Activated T-cell treated with anti-CD3 and anti-CD28 coated beads for 24 hours (primary cell): ENCODE data around the gene SMARCC2.

ENCODE experiments used
- DNase-seq: peaks from one replicate; pipeline ENCODE4 v3.0.0-alpha.2; 2020; ENCODE audit warnings: low read depth

Gene SMARCC2

GRCh38 chr12:56152132-56152755 is 37.0 kb downstream of the SMARCC2 start, which contains the start of gene MYL6B:
Gene MYL6B, plus strand, starts transcription at chr12:56152587. Its CDS starts 1,332 bp downstream, at chr12:56153919.
- DNase-seq = peak; percentile 91

- peak; percentile 55 for DNase-seq
Observed at GRCh38 chr12:56151672-56152131, 37.6 kb downstream of the SMARCC2 start.

DNA sequence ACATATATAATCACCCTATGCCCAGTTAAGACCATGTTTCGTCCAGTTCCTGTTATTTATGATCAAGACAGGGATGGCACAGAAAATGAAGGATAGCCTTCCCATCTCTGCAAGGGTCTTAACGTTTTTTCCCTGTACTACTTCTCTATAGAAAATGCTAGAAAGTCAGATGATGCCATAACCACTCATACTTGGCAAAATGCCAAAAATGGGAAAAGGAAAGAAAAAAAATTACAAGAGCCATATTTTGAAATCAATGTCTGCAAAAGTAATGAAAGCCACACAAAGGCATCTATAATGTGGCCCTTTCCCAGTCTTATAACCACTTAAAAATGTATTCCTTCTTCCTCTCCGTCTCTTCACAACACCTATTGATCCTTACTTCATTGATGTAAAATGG is 38.7 kb downstream of the SMARCC2 start:
- DNase-seq = no peak

DNA sequence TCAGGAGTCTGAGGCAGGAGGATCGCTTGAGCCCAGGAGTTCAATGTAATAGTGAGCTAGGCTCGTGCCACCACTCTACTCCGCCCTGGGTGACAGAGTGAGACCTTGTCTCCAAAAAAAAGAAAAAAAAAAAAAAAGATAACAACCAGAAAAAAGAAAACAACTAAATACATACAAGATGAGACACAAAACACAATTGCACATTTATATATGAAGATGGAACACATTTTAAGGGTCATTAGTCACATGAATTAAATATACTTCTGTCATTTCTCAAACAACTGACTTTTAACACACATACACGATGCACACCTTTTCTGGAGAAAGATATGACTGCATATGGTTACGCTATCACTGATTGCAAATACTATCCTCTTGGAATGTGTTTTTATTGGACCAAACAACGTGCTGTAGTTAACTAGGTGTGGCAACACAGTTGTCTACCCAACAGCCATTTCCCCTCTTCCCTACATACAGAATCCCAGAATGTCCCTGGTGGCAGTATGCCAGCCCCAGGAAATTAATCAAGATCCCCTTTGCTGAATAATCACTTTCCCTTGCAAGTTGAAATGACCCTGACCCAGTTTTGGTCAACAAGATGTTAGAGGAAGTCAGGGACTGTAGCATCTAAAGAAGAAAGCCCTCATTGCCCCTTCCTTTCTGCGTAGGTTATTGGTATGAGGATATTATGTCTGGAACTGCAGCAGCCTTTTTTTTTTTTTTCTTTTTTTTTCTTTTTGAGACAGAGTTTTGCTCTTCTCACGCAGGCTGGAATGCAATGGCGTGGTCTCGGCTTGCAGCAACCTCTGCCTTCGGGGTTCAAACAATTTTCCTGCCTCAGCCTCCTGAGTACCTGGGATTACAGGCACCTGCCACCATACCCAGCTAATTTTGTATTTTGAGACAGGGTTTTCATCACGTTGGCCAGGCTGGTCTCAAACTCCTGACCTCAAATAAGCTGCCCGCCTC is 42.5 kb downstream of the SMARCC2 start:
- no peak for DNase-seq

DNA sequence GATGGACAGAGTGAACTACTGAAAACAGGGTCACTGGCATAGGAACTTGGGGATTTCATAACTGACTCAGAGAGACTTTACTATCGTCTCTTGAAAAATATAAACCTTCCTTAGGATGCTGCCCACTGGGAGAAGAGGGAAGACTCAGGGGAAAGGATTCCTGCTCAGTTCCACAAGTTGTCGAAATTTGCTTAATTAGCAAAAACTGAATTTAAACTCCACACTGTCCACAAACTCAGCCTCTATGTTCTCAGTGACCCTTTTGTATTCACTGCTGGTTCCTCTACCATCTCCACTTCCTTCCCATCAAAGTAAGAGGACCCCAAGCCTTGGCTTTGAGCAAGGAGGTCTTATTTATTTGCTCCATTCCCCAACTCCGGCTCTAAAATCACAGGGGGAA is 44.1 kb downstream of the SMARCC2 start:
- DNase-seq = no peak

GRCh38 chr12:56143870-56144269 is 45.4 kb downstream of the SMARCC2 start:
- no peak for DNase-seq

- no peak for DNase-seq
Observed at GRCh38 chr12:56143217-56143616, 46.1 kb downstream of the SMARCC2 start.

- no peak for DNase-seq
Observed at GRCh38 chr12:56141946-56142784, 47.1 kb downstream of the SMARCC2 start.

DNA sequence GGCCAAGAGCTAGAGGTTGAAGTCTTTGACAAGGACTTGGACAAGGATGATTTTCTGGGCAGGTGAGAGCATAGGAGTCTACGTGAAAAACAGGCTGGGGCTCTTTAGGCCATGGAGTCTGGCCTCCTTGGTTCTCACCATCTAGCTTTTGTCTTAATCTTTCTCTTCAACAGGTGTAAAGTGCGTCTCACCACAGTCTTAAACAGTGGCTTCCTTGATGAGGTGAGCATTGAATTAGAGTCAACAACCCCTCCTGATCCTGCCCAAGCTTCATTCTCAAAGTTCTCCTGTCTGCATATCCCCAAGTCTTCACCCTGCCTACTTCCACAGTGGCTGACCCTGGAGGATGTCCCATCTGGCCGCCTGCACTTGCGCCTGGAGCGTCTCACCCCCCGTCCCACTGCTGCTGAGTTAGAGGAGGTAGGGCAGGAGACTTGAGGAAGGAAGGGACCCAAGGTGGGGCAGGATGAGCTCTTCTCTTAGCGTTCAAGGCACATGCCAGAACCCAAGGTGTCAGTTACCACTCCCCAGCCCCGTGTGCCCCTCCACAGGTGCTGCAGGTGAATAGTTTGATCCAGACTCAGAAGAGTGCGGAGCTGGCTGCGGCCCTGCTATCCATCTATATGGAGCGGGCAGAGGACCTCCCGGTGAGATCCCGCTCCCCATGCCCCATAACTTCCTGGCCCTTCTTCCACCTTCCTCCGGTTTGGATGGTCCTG is 51.3 kb downstream of the SMARCC2 start:
- DNase-seq = no peak

- no peak for DNase-seq
Observed at GRCh38 chr12:56134897-56135296, 54.4 kb downstream of the SMARCC2 start.

DNA sequence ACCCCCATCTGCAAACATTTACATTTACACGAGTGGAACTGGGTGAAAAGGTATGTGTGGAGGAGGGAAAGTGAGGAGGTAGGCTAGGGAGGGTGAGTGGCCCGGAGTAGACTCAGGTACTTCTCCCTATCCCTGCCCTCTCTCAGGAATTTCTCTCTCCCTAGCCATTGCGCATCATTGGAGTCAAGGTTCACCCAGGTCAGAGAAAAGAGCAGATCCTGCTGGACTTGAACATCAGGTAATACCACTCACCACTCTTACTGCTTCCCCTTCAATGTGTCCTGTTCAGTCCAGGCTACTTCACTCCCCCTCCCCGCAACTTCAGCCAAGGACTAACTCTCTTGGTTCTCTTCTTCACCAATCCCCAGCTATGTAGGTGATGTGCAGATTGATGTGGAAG is 58.4 kb downstream of the SMARCC2 start:
- DNase-seq = no peak

GRCh38 chr12:56129942-56130495 is 59.3 kb downstream of the SMARCC2 start:
- DNase-seq = no peak

DNA sequence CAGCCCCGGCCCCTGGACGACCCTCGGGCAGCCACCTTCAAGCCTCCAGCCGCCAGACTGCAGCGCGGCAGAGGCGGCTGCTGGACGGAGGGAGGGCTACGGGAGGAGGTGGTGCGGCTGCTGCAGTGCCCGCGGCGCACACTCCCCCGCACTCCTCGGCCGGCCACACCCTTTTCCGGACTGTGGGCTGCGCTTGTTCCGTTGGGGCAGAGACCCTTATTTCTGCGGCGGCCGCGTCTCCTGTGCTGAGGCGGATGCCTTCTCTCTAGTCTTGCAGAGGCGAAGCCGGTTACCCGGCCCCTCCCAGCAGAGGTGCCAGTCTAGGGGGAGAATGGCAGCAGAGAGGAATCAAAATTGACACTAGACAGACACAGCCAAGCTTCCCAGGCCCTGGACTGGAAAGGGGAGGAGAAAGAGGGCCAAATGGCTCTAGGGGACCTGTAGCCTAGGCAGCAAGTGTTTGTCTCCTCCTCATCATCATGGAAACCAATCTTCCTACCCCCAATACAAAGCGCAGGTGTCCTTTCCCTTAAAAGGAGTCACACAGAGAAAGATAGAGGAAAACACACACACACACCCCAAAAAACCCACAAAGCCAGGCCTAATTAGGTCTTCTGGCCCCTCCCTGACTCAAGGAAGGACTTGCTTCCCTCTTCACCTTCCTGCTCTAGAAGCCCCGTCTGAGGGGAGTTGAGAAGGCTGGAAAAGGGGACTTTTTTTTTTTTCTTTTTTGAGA is 59.9 kb downstream of the SMARCC2 start:
- peak; percentile 49 for DNase-seq

DNA sequence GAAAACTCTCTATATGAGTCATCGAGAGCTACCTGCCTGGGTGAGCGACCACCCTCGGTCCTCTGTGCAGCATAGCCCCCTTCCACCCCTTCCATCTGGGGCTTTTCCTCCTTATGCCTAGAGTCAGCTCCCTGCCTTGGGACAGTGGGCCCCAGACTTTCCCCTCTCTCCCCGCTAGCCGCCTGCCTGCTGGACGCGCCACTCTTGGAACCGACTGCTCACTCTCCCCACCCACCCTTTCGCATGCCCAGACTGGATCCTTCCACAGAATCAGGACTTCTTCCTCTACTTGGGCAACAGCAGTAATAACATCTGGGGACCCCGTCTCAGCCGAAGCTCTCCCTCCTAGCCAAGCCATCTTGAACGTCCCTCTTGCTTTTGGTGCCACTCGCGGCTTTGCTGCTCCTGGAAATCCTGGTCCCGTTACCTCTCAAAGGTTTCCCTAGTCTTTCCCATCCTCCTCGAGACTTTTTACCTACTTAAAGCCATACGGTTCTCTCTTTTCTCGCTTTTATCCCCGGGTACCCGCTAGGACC is 60.5 kb downstream of the SMARCC2 start:
- no peak for DNase-seq

- peak; percentile 95 for DNase-seq
Observed at GRCh38 chr12:56127888-56128669, 61.2 kb downstream of the SMARCC2 start, which contains the start of gene ESYT1. Gene ESYT1, plus strand, starts transcription at chr12:56128267. Its CDS starts 53 bp downstream, at chr12:56128320.

- DNase-seq = no peak
Observed at GRCh38 chr12:56127485-56127887, 61.8 kb downstream of the SMARCC2 start.

GRCh38 chr12:56126732-56127239 is 62.5 kb downstream of the SMARCC2 start:
- DNase-seq = no peak

DNA sequence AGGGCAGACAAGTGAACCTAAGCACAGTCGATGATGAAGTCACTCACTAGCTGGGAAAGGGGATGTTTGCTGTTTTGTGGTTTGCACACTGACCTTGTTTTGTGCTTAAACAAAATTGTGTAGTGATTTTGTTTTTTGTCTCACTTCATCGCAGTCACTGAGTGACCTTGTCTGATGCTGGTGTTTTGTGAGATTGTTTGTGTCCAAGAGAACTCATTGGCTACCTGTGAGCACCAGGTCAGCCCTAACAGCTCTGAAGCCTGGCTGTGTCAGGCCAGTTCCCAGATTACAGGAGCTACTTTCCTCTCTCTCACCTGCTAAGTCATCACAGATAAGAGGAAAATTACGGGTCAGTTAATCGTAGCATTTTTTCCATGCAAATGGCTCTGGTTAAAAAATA is 65.2 kb downstream of the SMARCC2 start:
- no peak for DNase-seq

DNA sequence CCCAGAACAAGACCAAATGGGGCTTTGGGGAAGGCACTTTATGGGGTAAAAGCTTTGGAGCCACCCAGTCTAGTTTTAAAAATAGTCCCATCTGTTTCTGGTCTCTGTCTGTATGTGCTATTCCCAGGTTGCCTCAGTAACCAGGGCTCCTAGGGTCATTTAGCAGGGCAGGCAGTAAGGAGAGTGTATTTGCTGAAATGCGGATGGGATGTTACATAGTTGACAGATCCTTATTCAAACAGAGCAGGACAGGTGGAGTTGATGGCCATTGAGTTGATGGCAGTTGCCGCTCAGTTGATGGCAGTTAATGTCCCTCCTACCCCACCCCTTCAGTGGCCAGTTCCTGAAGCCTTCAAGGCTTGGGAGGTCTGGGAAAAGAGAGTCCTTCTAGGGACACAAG is 66.6 kb downstream of the SMARCC2 start:
- DNase-seq = no peak
